GM10266 (cell line): ENCODE measurements around the gene RHO.
"Not testable (repeated sequence)": the region's sequence is repeated elsewhere in the genome, so short reads cannot be mapped to it uniquely, and the experiment has no call there.

Experiments used
- DNase-seq: peaks from one replicate; pipeline ENCODE4 v3.0.0; 2012; ENCODE audit errors: extremely low spot score
- TF ChIP-seq, protein P1 (sequence below): IDR thresholded peaks from 2 replicates; pipeline ENCODE4 v1.5.1; 2012; ENCODE audit warnings: mild to moderate bottlenecking, low read depth; ENCODE audit not compliant: control insufficient read depth, insufficient read depth; ENCODE audit errors: missing control alignments

The RHO gene

DNA sequence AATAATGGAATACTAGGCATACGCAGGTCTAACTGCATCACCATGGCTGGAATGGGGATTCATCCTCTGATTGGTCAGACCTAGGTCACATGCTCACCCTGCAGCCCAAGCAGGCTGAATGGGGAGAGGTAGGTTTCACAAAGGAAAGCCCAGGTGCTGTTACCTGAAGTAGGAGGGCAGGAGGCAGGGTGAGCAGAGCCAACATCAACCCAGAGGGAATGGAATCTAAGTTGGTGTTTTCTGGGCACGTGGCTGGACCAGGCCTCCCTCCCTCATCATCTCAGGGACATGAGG lies 7.9 kb downstream of the RHO start:
- TF ChIP-seq, protein P1, sequence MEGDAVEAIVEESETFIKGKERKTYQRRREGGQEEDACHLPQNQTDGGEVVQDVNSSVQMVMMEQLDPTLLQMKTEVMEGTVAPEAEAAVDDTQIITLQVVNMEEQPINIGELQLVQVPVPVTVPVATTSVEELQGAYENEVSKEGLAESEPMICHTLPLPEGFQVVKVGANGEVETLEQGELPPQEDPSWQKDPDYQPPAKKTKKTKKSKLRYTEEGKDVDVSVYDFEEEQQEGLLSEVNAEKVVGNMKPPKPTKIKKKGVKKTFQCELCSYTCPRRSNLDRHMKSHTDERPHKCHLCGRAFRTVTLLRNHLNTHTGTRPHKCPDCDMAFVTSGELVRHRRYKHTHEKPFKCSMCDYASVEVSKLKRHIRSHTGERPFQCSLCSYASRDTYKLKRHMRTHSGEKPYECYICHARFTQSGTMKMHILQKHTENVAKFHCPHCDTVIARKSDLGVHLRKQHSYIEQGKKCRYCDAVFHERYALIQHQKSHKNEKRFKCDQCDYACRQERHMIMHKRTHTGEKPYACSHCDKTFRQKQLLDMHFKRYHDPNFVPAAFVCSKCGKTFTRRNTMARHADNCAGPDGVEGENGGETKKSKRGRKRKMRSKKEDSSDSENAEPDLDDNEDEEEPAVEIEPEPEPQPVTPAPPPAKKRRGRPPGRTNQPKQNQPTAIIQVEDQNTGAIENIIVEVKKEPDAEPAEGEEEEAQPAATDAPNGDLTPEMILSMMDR = no peak
- DNase-seq = no peak

DNA sequence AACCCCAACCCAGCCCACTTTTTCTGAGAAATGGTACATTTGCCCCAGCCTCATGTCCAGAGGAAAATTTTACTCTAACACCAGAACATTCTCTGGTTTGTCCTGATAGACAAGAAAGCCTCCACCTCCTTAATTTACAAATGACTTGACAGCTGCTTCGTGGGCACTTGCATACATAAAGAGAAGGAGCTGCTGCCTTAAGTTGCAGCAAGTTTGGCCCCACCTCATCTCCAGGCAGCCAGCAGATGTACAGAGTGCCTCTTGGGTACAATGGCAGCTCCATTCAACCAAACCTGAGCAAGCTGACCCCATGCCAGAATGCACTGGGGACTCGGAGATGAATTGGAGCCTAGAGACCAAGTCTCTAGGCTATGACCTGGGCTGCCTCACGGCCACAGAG lies 8.4 kb downstream of the RHO start:
- TF ChIP-seq, protein P1 = no peak
- no peak for DNase-seq

DNA sequence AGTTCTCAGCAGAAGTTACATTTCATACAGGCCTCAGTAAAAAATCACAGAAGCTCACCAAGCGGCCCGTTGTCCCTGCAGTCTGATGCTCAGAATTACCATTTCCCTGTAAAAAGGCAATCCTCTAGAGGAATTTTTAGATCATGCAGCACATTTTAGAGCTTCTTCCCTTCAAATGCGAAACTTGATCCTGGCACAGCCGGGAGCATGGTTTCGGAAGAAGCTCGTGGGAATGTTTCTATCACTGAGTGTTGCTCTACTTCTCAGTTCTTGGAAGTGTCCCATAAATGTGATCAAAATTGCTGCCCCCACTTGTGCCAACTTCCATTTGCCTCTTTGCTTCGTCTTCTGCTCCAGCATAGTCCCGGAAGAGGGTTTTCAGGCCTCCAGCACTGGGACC lies 10.8 kb downstream of the RHO start:
- DNase-seq = no peak
- TF ChIP-seq, protein P1 = no peak

DNA sequence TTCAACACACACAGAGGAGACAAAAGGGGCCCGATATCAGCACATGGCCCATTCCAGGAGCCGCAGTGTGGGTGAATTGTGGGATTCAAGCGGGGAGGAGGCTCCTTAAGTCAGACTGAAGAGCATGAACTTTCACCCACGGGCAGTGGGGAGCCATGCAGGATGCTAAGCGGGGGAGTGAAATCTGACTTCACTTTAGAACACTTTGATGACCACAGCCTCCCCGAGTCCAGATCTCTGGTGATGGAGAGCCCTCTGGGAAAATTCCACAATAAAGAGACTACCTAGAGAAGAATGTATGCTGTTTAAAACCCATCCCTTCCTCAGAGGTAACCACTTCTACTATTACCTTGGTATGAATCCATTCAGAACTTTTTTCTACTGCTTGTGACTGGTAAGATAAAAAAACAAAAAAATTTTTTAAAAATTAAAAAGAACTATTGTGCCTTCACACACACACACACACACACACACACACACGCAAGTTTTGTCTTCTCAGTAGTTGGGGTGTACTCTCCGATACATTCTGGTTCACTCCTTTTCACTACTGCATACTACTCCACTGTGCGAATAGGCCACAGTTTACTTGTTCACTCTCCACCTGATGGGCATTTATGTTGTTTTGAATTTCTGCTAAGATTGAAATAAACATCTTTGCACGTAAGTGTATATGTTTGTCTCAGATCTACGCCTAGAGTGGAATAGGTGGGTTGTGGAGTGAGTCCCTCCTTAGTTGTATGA lies 12.5 kb downstream of the RHO start:
- DNase-seq = no peak
- TF ChIP-seq, protein P1 = no peak

DNA sequence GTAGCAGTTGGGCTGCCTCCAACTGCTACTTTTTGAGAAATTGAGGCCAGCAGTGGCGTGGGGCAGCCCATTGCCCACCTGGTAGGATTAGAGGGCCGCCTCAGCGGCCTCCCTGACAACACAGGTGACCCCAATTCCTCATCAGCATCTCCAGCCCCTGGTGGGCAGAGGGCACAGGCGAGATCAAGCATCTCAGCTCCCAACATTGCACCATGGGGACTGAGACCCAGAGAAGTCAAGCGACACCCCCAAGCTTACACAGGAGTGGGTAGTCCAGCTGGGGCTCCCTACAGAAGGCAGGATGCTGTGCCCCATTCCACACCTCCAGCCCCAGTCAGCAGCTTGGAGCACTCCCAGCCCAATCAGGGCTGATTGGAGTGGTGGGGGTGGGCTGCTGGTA lies 14.3 kb downstream of the RHO start:
- TF ChIP-seq, protein P1 = no peak
- no peak for DNase-seq

DNA sequence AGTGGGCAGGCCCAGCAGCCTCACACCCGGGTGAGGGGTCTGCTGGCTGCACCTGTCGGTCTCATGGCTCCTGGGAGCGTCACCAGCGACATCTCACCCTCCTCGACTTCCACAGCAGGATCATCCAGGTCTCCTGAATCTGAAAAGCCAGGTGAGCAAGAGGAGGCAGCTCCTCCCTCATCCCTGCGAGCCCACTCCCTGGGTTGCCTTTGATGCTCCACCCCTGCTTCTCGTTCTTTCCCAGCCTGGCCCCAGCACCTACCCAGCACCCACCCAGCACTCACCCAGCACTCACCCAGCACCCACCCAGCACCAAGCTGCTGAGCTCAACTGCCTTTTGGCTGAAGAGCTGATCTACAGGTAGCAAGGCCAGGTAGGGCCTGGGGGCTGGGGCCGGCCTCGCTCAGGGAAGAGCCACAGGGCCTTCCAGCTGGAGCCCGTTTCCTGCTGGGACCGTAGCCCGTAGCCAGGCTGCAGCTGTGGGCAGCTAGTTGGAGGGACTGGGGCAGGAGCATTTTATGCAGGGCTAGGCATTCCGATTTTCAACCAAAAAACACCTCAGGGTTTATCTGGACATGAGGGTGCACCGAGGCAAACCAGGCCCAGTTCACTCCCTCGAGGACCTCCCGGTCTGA lies 14.8 kb downstream of the RHO start, which contains the start of gene H1-8:
TSS of gene H1-8 (plus strand) at position 20 of the 635 bp plus-strand sequence. CDS start at position 64, 44 bp downstream.
- DNase-seq = no peak
- TF ChIP-seq, protein P1 = no peak

DNA sequence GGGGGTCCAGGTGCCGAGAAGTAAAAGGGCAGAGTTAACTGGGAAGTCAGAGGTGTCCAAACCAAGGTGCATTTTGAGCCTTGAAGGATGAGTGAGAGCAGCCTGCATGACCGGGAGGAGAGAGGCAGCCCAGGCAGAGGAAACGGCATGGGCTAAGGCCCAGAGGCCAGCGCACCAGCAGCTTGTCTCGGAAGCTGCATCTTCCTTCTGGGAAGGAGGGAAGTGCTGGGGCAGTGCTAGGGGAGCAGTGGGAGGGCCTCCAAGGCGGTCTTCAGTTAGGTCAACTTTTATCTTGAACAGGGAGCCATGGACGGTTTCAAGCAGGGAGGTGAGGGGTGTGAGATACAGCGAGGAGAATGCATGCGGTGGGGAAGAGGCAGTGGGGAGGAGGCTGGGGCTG lies 15.6 kb downstream of the RHO start:
- TF ChIP-seq, protein P1 = no peak
- DNase-seq = no peak

DNA sequence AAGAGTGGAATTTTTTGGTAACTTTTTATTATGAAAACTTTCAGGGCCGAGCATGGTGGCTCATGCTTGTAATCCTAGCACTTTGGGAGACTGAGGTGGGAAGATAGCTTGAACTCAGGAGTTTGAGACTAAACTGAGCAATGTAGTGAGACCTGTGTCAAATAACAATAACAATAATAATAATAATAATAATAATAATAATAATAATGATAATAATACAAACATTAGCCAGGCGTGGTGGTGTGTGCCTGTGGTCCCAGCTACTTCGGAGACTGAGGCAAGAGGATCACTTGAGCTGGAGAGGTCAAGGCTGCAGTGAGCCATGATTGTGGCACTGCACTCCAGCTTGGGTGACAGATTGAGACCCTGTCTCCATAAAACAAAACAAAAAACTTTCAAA lies 17.5 kb downstream of the RHO start:
- not testable (repeated sequence) for DNase-seq
